ENCODE data around the gene RPL27. TPM values are rescaled to one million over a fixed set of nuclear protein-coding genes. Genes with fewer than 3 reads are reported as not detected.
A peak's percentile ranks its signal among the peaks of the same experiment; 100 is the strongest.

RPL27 gene
- total and polyA plus RNA-seq, 2 of the 13 experiments (the other 11 are each of a cell fraction or from before 2014, with no cell fraction given), result 1,585 to 5,840 TPM

- DNase-seq (ENCODE audit: low spot score), result no peak
- POLR2A ChIA-PET, result interaction anchor here (1.6 to 4.5 kb wide), 2 partner anchors 8 to 21 kb away, joined by 7 to 55 read pairs; partner anchors contain the start of gene RPL27
- ATAC-seq, result no peak
- no TSS peak for BruUV-seq (replicated peaks)
- WGBS (ENCODE audit: low lambda C conversion rate), result 90% methylated on average over 4 of the region's 4 CpGs
- Histone ChIP-seq H3K4me2 (ENCODE audit: low read depth, low read length) (no peak overlapping the region), H3K4me1 (ENCODE audit: insufficient read depth, low read length) (peaks cover 56% of the 10 kb centered on the region), H3K9ac (ENCODE audit: insufficient read depth, low read depth, low read length) (no peak overlapping the region), H3K36me3 (replicated peaks in 1 of 2; ENCODE audit: control insufficient read depth in 1 of 2, insufficient read depth in 2 of 2, low read length in 2 of 2) (peaks cover 26 to 56% of the 10 kb centered on the region in 2 experiments), H3K9me3 (ENCODE audit: low read length) (no peaks in the 10 kb centered on the region), H4K20me1 (ENCODE audit: insufficient read depth, low read length) (no peaks in the 10 kb centered on the region), H2AFZ (ENCODE audit: low read length) (no peak overlapping the region), H3K27me3 (ENCODE audit: control insufficient read depth in 1 of 2, insufficient read depth in 2 of 2, low read length in 2 of 2) (no peaks in the 10 kb centered on the region; a peak in 1 of 5 replicates), H3K27ac (ENCODE audit: extremely low read length, insufficient read depth, low read length) (no peak overlapping the region), H3K4me3 (replicated peaks in 1 of 3; ENCODE audit: insufficient read depth in 1 of 3, low read depth in 2 of 3, low read length in 3 of 3) (no peak overlapping the region), H3K79me2 (ENCODE audit: insufficient read depth, low read length) (peaks cover 26% of the 10 kb centered on the region)
- CTCF ChIA-PET (ENCODE audit: low intra/inter-chr PET ratio, low total read pairs), result no interaction called here
- TF ChIP-seq KLF16 (CRISPR knock-in tag; IDR thresholded peaks at IDR 0.05) (no peak), CEBPB (IDR thresholded peaks at IDR 0.05; ENCODE audit: borderline replicate concordance, low read depth, low read length) (peak; percentile 45; the same call in 1 of the 2 replicates)
- no peak for FAIRE-seq
- intact Hi-C loops (cut with micrococcal nuclease; ENCODE audit: unreplicated experiment) (no loop called here), in situ Hi-C loops (cut with HindIII; ENCODE audit: extremely low pct_ligation_motif_present, low pct_unique_long_range_greater_than_20kb) (no loop called here)
Measured at GRCh38 chr17:43018932-43019331, 20.7 kb downstream of the RPL27 start.

GRCh38 chr17:43019418-43019817 lies 21.2 kb downstream of the RPL27 start:
- no TSS peak for BruUV-seq (replicated peaks)
- peaks cover 23 to 51% of the 10 kb centered on the region in 2 experiments for H3K36me3 ChIP-seq (replicated peaks in 1 of 2; ENCODE audit: control insufficient read depth in 1 of 2, insufficient read depth in 2 of 2, low read length in 2 of 2)
- no peaks in the 10 kb centered on the region for H4K20me1 ChIP-seq (ENCODE audit: insufficient read depth, low read length)
- H3K27ac ChIP-seq (ENCODE audit: extremely low read length, insufficient read depth, low read length), result peak overlapping the region; percentile 39
- no peak for TF ChIP-seq SRY (CRISPR knock-in tag; IDR thresholded peaks at IDR 0.05)
- TF ChIP-seq ARNT2 (CRISPR knock-in tag; IDR thresholded peaks at IDR 0.05; ENCODE audit: low read depth), result 0 out of 2 replicates have a peak, but pooled peaks have one; percentile 25
- no peak for TF ChIP-seq DMAP1 (CRISPR knock-in tag; IDR thresholded peaks at IDR 0.05)
- peak; percentile 76 for TF ChIP-seq ZNF7 (CRISPR knock-in tag; IDR thresholded peaks at IDR 0.05)
- TF ChIP-seq NCOA2 (CRISPR knock-in tag; IDR thresholded peaks at IDR 0.05), result no peak
- no peak for TF ChIP-seq ZNF616 (CRISPR knock-in tag; IDR thresholded peaks at IDR 0.05; ENCODE audit: low read depth)
- TF ChIP-seq TEAD2 (CRISPR knock-in tag; IDR thresholded peaks at IDR 0.05), result no peak
- TF ChIP-seq CAMTA2 (CRISPR knock-in tag; IDR thresholded peaks at IDR 0.05; ENCODE audit: borderline replicate concordance), result no peak
- TF ChIP-seq PAF1 (CRISPR knock-in tag; IDR thresholded peaks at IDR 0.05), result no peak
- TF ChIP-seq HNRNPUL1 (IDR thresholded peaks at IDR 0.05; ENCODE audit: low read depth, low read length), result no peak
- FAIRE-seq (no peak), ATAC-seq (no peak), DNase-seq (ENCODE audit: low spot score) (no peak)
- CTCF ChIA-PET (ENCODE audit: low intra/inter-chr PET ratio, low total read pairs), result no interaction called here
- peak overlapping the region in 1 of 3 experiments; percentile 100; a peak in 1 of 6 replicates for H3K4me3 ChIP-seq (replicated peaks in 1 of 3; ENCODE audit: insufficient read depth in 1 of 3, low read depth in 2 of 3, low read length in 3 of 3)
- POLR2A ChIA-PET, result interaction anchor here (1.6 to 4.5 kb wide), 2 partner anchors 9 to 21 kb away, joined by 7 to 55 read pairs; partner anchors contain the start of gene RPL27
- H3K9ac ChIP-seq (ENCODE audit: insufficient read depth, low read depth, low read length), result peak overlapping the region; percentile 39; the same call in 1 of the 2 replicates
- H3K4me1 ChIP-seq (ENCODE audit: insufficient read depth, low read length), result peaks cover 55% of the 10 kb centered on the region
- H3K9me3 ChIP-seq (ENCODE audit: low read length), result no peaks in the 10 kb centered on the region
- peak overlapping the region; percentile 80 for H3K4me2 ChIP-seq (ENCODE audit: low read depth, low read length)
- H3K27me3 ChIP-seq (ENCODE audit: control insufficient read depth in 1 of 2, insufficient read depth in 2 of 2, low read length in 2 of 2), result no peaks in the 10 kb centered on the region; a peak in 1 of 5 replicates
- WGBS (ENCODE audit: low lambda C conversion rate), result 77% methylated on average over 7 of the region's 7 CpGs
- intact Hi-C loops (cut with micrococcal nuclease; ENCODE audit: unreplicated experiment) (no loop called here), in situ Hi-C loops (cut with HindIII; ENCODE audit: extremely low pct_ligation_motif_present, low pct_unique_long_range_greater_than_20kb) (no loop called here)
- peaks cover 26% of the 10 kb centered on the region for H3K79me2 ChIP-seq (ENCODE audit: insufficient read depth, low read length)
- H2AFZ ChIP-seq (ENCODE audit: low read length), result no peak overlapping the region

Data from HepG2 (cell line).